HG02884 (cell line): ENCODE measurements around the gene TTC7B.

Experiments
- ATAC-seq: cut with Tn5 transposase; IDR thresholded peaks from one replicate; pipeline ENCODE4 v1.9.1; 2021; ENCODE audit warnings: mild to moderate bottlenecking, moderate library complexity; ENCODE audit not compliant: unreplicated experiment

The TTC7B gene

GRCh38 chr14:90625445-90625844 lies 190.8 kb downstream of the TTC7B start:
- ATAC-seq, result no peak

- ATAC-seq, result no peak
These were observed 191.4 kb downstream of the TTC7B start for GRCh38 chr14:90624732-90625400.

GRCh38 chr14:90624227-90624626 lies 192.0 kb downstream of the TTC7B start:
- no peak for ATAC-seq

GRCh38 chr14:90621201-90621600 lies 195.0 kb downstream of the TTC7B start:
- no peak for ATAC-seq

GRCh38 chr14:90620568-90621077 lies 195.6 kb downstream of the TTC7B start:
- no peak for ATAC-seq

- ATAC-seq, result no peak
These were observed 196.3 kb downstream of the TTC7B start for GRCh38 chr14:90619911-90620310.

GRCh38 chr14:90617961-90618360 lies 198.3 kb downstream of the TTC7B start:
- ATAC-seq, result no peak

GRCh38 chr14:90616881-90617280 lies 199.3 kb downstream of the TTC7B start:
- ATAC-seq, result no peak

GRCh38 chr14:90616313-90616712 lies 199.9 kb downstream of the TTC7B start:
- ATAC-seq, result no peak

- ATAC-seq, result no peak
These were observed 200.6 kb downstream of the TTC7B start for GRCh38 chr14:90615517-90616060.

- ATAC-seq, result no peak
These were observed 201.3 kb downstream of the TTC7B start for GRCh38 chr14:90614696-90615516.

- ATAC-seq, result no peak
These were observed 202.2 kb downstream of the TTC7B start for GRCh38 chr14:90613997-90614396.

GRCh38 chr14:90613453-90613852 lies 202.8 kb downstream of the TTC7B start:
- ATAC-seq, result no peak

- ATAC-seq, result no peak
These were observed 203.4 kb downstream of the TTC7B start for GRCh38 chr14:90612801-90613200.

- ATAC-seq, result no peak
These were observed 204.3 kb downstream of the TTC7B start for GRCh38 chr14:90611936-90612335.

- no peak for ATAC-seq
These were observed 204.7 kb downstream of the TTC7B start for GRCh38 chr14:90611501-90611900.

- no peak for ATAC-seq
These were observed 205.7 kb downstream of the TTC7B start for GRCh38 chr14:90610346-90611040.

- ATAC-seq, result no peak
These were observed 206.9 kb downstream of the TTC7B start for GRCh38 chr14:90609376-90609775.

- ATAC-seq, result no peak
These were observed 207.3 kb downstream of the TTC7B start for GRCh38 chr14:90608929-90609341.

- ATAC-seq, result no peak
These were observed 207.9 kb downstream of the TTC7B start for GRCh38 chr14:90608281-90608680.

GRCh38 chr14:90607141-90607540 lies 209.1 kb downstream of the TTC7B start:
- ATAC-seq, result no peak
